Measurements from ENCODE around the gene PRR11.
"Not testable (repeated sequence)": the region's sequence is repeated elsewhere in the genome, so short reads cannot be mapped to it uniquely, and the experiment has no call there.

The PRR11 gene

DNA sequence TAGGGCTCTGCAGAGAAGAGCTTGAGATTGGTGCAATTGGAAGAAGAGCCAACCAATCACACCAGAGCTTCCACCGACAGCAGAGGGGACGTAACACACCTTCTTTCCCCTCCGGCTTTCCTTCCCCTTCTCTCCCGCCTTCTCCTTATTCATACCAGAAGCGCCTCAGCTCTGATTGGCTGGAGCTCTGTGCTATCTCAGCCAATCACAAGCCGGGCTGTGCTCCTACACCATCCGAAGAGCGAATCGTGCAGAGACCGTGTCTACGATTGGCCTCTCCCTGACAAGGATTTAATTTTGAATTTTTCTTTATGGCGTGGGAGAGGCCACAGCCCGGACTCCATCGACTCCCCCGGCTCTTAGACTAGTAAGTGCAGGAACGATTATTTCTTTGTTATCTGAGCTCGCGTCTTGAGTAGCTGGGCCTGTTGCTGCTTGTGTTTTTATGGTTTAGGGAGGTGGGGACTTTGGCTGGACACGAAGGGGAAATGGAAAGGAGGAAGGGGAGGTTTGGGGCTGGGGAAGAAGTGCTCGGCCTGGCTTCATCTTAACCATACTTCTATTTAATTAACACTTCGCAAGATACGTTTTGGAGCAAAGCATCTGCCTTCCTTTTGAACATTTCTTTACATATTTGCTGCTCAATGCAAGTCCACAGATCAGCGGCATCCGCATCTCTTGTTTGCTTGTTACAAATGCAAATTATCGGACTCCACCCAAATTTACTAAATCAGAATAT lies at the start of gene PRR11:
Gene PRR11 (plus strand): TSS at position 308 of the 739 bp plus-strand sequence. CDS start 14,007 bp downstream, outside the sequence.
- peak; percentile 99 for FAIRE-seq

DNA sequence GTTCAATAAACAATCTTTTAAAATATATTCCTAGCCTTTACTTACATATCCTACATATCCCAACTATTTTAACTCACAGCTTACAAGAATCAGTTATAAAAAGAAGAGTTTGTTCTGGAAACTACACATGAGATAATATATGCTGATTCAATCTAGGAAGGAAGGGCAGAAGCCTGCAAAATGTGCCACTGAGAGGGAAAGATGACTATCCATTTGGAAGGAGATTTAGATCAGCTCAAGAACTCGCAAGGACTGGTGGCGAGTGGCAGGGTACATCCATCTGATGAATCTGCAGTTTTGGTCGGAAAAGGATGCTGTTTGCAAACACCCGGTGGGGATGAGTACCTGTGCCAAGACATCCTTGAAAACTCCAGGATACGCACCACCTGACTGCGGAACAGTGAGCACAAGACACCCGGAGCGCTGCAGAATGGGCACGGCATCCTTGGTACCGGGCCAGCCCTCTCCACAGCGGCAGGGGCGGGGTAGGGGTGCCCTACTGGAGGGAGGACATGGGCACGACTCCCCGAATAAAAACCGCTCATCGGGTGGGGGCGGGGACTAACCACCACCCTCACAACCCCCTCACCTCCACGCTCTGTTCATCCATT lies 49.6 kb upstream of the PRR11 start:
- FAIRE-seq = no peak

DNA sequence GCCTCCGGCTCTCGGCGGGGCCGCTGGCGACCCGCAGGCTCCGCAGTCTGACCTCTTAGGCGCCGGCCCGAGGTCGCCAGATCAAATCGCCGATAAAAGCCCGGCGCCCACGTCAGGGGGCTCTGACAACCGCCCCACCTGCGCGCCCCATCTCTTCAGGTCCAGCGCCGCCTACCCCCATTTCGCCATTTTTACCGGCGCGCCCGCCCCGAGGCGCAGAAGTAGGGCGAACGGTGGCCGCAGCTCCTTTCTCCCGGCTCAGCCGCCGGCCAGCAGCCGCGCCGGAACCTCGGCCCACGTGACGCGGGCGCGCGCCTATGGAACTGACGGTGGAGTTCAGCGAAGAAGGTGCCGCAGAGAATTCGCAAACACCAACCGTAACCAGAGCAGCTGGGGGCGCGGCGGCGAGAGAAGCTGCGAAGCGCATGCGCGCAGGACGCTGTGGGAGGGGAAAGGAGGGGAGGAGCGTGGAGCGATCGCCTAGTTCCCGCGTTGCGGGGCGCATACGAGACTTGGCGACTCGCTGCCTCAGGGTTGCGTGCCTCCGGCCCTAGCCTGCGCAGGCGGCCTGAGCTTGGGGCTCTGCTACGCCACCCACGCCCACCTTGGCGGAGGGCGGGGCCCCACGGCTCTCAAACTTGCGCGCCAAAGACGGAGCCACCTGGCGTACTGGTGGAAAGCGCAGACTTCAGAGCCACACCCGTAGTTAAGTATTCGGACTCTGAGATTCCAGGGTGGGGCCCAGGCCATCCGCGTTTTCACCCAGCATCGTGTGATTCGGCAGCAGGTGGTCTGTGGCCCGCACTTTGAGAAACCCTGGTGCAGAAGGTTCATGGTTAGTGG lies 48.9 kb upstream of the PRR11 start, which contains the start of gene TRIM37:
Gene TRIM37 (minus strand): TSS at position 418 of the 843 bp plus-strand sequence. CDS start 419 bp downstream, outside the sequence.
- FAIRE-seq = peak; percentile 97

DNA sequence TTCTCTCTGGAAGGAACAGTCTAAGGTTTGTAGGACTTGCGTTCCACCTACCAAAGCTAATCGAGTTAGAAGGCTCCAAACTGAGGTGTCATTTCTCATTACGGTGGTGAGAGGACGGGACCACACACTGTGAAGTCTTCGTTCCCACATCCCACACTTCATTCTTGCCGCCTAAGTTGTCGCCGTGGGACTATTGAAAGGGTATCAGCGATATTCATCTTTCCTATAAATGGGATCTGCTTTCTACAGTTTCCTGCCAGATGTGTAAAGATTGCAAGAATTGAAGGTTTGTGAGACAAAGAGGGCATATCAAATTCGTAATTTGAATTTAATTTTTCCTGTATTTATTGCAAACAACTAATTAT lies 48.3 kb upstream of the PRR11 start:
- FAIRE-seq = no peak

DNA sequence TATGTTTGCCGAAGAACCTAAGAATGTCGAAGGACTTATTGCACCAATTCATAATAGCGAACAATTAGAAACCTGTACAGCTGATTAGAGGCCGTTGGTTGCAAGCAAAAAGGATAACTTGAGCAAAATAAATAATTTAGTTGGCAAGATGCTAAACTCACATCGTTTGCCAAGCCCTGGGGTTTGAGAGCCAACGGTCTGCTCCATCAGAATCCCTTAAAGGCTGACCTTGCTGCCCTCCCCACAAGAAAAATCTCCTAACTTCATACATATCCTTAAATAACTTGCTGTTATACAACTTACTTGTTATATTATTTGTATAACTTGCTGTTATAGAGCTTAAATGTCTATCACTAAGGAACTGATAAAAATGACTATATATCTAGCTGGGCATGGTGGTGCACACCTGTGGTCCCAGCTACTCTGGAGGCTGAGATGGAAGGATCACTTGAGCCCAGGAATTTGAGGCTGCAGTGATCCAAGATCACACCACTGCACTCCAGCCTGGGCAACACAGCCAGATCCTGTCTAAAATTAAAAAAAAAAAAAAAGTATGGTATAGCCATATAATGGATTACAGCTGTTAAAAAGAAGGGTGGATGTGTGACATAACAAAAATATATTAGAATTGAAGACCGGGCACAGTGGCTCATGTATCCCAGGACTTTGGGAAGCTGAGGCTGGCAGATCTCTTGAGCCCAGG lies 47.0 kb upstream of the PRR11 start:
- no peak for FAIRE-seq

DNA sequence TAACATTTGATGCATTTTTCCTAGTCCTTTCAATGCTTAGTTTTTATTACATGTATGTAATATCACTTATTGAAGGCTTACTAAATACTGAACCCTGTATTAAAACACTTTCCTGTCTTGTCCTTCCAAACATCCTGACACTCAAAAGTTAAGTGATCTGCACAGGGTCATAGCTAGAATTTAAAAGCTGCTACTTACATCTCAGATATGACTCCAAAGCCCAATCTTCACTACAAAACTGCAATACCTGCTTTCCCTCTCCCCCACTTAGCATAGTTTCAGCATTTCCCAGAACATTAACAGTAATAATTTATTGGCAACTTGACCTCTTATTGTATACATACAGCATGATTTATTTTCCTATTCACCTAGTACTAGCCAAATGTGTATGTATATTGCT lies 44.6 kb upstream of the PRR11 start:
- no peak for FAIRE-seq

DNA sequence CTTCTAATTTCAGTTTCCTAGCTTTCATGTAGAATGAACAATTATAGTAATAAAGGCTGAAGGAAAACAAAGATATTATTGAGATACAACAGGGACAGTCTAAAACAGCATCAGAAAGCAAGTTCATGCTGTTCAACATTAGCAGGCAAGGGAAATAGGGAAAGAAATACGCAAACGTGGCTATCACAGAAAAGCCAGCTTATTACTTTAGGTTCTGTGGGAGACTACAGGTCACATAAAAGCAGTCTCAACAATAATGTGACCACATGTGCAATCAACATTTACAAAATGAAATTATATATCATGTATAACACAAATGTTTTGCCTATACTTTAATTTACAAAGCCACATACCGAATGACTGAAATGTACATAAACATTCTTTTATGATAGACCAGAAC lies 44.0 kb upstream of the PRR11 start:
- no peak for FAIRE-seq

DNA sequence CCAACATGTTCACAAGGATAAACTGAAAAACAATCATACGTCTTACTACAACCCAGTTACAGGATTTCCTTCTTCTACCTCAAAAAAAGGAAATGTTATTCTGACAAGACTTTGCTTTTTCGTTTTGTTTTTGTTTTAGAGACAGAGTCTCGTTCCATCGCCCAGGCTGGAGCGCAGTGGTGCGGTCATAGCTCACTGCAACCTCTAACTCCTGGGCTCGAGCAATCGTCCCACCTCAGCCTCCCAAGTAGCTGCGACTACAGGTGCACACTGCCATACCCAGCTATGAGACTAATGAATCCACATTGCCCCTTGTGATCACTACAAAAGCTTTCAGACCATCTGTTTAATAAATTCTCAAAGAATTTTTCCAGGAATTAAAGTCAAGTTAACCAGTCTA lies 40.1 kb upstream of the PRR11 start:
- FAIRE-seq = no peak

DNA sequence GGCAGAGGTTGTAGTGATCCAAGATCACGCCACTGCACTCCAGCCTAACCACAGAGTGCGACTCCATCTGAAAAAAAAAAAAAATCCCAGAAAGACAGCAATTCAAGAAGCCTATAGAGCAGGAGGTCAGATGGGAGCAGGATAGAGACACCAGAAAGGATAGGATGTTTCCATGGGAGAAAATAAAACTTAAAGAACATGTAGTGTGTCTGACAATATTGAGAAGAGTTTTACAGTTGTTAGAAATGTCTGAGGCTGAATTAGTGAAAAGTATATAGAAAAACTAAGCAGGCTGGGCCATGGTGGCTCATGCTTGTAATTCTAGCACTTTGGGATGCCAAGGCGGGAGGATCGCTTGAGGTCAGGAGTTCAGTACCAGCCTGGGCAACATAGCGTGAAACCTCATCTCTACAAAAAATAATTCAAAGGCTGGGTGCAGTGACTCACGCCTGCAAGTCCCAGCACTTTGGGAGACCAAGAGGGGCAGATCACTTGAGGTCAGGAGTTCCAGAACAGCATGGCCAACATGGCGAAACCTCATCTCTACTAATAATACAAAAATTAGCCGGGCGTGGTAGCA lies 33.6 kb upstream of the PRR11 start:
- no peak for FAIRE-seq

DNA sequence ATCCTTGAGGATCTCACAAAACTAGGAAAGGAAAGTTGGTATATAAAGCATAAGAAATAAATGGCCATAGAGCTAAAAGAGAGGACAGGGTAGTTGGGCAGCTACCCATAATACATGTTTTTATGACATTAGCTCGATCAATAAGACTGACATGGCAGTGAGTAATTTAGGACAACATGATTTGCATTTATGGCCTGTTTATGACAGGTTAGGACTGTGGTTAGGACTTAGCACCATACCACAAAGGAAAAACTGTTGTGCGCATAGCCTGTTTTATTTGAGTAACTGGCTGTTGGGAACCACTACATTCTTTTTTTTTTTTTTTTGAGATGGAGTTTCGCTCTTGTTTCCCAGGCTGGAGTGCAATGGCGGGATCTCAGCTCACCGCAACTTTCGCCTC lies 30.9 kb upstream of the PRR11 start:
- FAIRE-seq = no peak

DNA sequence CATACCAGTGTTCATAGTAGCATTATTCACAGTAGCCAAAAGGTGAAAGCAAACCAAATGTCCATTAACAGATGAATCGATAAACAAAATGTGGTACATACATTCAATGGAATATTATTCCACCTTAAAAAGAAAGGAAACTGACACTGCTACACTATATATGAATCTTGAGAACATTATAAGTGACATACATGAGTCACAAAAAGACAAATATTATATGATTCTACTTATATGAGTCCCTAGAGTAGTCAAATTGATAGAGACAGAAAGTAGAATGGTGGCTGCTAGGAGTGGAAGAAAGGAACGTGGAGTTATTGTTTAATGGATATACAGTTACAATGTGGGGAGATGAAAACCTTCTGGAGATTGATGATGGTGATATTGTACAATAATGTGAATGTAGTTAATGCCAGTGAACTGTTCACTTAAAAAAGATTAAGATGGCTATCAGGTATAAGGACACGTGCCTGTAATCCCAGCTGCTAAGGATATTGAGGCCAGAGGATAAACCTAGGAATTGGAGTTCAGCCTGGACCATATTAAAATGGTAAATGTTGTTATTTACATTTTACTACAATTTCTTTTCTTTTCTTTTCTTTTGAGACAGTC lies 28.6 kb upstream of the PRR11 start:
- no peak for FAIRE-seq

DNA sequence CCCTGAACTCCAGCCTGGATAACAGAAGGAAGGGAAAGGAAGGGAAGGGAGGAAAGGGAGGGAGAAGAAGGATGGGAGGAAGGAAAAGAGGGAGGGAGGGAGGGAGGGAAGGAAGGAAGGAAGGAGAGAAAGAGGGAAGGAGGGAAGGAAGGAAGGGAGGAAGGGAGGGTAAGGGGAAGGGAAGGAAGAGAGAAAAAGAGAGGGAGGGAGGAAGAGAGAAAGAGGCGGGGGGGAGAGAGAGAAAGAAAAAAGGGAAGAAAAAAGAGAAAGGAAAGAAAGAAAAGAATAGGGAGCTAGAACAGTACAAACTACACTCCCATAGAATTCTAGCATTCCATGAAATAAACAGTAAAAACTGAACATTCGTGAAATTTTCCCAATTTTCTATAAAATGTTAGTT lies 25.7 kb upstream of the PRR11 start:
- FAIRE-seq = no peak

DNA sequence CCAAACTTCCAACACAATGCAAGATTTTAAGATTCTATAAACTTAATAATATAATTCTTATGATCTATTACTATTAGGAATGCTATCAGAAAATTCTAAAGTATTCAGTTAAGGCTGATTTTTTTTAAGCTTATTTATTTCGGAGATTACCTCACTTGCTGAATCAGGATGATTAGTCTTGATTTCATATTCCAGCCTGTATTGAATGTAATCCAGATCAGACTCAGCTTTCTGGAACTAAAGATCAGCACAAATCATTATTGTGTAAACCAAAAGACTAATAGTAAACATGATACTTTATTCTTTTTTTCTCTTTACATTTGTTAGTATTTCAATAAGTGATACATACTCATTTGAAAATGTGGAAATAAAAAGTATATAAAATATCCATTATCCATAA lies 24.4 kb upstream of the PRR11 start:
- FAIRE-seq = peak; percentile 62

DNA sequence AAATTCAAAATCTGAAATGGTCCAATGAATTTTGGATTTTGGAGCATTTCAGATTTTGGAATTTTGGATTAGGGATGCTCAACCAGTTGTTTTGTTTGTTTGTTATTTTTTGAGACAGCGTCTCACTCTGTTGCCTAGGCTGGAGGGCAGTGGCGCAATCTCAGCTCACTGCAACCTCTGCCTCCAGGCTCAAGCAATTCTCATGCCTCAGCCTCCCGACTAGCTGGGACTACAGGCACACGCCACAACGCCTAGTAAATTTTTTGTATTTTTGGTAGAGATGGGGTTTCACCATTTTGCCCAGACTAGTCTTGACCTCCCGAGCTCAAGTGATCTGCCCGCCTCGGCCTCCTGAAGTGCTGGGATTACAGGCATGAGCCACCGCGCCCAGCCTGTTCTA lies 17.2 kb upstream of the PRR11 start:
- not testable (repeated sequence) for FAIRE-seq

DNA sequence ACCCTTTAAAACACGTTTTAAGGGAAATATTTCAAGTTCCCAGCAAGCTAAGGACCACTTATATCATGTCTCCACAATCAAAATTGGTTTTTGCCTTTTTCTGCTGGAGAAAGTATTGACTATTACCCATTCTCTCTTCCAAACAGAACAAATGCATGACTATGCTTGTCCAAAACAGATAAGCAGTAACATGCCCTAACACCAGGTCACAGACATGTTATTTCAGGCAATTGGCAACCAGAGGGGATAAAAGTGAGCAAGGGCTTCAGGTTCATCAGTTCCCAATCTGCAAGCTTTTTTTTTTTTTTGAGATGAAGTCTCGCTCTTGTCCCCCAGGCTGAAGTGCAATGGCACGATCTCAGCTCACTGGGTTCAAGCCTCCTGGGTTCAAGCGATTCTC lies 15.6 kb upstream of the PRR11 start:
- no peak for FAIRE-seq

DNA sequence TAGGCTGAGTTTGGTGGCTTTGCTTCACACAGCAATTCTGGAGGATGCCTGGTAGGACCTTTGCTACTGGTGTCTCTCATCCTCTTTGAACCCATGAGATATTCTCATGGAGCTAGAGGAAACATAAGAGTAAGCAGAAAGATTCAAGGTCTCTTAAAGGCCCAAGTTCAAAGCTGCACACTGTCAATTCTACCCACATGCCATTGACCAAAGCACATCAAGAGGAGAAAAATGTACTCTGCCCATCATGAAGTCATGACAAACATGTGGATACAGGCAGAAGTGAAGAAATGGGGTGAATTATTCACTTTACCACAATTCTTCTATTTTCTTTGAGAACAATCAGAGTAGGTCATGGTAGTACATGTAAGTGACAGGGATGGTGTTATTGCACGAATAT lies 13.7 kb upstream of the PRR11 start:
- FAIRE-seq = no peak

DNA sequence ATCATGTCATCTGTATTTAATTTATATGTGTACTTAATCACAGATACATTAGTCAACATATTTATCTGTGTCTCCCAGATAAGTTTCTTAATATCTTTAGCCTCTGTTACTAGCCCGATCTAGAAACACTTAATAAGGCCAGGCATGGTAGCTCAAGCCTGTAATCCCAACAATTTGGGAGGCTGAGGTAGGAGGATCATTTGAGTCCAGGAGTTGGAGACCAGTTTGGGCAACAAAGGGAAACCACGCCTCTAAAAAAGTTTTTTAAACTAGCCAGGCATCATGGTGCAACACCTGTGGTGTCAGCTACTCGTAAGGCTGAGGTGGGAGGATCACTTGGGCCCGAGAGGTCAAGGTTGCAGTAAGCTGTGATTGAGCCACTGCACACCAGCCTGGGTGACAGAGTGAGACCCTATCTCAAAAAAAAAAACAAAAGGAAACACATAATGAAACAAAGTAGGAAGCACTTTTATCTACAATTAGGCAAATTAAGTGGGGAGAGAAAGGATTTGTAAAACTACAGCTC lies 9.9 kb upstream of the PRR11 start:
- FAIRE-seq = no peak

DNA sequence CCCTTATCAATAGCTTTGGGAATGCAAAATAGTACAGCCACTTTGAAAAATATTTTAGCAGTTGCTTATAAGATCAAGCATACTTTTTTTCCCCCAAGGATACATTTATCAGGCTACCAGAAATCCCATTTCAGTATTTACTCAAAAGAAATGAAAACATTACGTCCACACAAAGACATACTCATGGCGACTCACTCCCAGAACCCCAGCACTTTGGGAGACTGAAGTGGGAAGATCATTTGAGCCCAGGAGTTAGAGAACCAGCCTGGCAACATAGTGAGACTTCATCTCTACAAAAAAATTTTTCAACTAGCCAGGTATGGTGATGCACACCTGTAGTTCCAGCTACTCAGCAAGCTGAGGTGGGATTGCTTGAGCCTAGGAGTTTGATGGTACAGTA lies 6.5 kb upstream of the PRR11 start:
- no peak for FAIRE-seq

DNA sequence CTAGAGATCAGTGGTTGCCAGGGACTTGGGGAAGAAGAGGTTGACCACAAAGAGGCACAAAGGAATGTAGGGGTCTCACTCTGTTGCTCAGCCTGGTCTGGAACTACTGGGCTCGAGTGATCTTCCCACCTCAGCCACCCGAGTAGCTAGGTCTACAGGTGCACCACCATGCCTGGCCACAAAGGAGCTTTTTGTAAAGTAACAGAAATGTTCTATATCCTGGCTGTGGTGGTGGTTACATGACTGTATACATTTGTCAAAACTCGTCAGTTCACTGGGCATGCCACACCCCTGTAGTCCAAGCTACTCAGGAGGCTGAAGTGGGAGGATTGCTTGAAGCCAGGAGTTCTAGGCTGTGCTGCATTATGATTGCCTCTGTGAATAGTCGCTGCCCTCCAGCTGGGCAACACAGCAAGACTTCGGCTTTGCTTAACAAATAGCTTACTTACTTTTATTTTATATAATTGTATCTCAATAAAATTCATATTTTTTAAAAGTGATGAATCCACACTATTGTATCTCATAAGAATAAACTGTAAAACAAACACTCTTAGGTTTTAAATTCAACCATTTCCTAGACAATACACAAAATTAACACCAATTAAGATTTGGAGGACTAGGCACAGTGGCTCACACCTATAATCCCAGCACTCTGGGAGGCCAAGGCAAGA lies 5.6 kb upstream of the PRR11 start:
- no peak for FAIRE-seq

DNA sequence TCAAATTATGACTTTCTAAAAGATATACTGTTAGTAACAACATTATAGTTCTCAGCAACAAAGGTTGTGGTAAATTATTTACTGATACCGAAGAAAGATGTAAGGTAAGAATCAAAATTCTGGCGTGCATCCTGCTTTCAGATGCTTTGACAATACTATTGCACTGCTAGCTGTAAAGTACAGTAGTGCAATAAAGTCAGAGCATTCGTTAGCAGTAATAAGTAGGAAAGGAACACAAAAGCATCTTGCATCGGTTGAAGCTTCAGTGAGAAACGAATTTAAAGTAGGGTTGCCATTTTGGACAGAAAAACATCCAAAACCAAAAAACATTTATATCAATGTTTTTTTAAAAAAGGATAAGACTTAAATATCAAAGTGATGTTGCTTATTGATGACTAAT lies 4.5 kb upstream of the PRR11 start:
- FAIRE-seq = no peak

DNA sequence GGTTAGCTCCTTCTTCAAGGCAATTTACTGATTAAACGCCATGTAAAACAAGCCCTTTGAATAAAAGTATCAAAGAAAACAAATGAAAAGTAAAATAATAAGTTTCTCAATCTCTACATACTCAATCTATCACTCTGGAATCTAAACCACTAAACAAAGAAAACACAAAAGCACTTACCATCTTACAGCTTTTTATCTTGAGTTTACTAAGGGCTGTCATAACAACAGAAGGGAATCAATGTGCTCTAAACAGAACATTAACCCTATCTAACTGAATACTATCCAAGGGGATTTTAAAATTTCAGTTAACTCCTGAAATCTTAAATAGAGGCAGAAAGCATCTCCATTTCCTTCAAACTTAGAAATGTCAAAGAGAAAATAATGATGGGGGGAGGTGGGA lies 4.0 kb upstream of the PRR11 start:
- no peak for FAIRE-seq

DNA sequence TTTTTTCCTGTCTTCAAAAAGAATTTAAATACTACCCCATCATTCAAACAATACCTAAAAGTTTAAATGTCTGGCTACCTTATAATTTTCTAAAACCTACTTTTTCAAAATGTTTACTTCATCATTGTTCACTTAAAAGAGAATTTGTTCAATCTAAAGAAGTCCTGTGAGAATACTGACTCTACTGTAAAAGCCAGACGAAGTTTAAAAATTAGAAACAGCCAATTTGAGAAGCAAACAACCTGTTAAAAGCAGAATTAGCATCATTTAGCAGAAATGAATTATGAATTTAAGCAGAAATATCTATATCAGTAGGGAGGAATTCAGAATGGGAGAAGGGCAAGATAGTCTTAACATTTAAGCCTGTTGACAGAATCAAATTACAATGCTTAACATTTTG lies 2.6 kb upstream of the PRR11 start:
- no peak for FAIRE-seq

All from G401.6 (cell line).